Measurements from ENCODE around the gene SHPK. TPM values are rescaled to one million over a fixed set of nuclear protein-coding genes. Genes with fewer than 3 reads are reported as not detected.

SHPK gene
- total and polyA plus RNA-seq, 9 of the 15 experiments (the other 6 are each of a cell fraction or from before 2014, with no cell fraction given), result 2.5 to 16.3 (median 11.8) TPM

GRCh38 chr17:3589784-3590183 lies 46.3 kb downstream of the SHPK start (continued):
- TF ChIP-seq ZBTB12 (CRISPR knock-in tag; IDR thresholded peaks at IDR 0.05), result no peak
- TF ChIP-seq CTCFL (IDR thresholded peaks at IDR 0.05; ENCODE audit: borderline replicate concordance, insufficient read depth, low read depth, low read length, poor library complexity, severe bottlenecking), result no peak
- TF ChIP-seq SMAD1 (IDR thresholded peaks at IDR 0.05; ENCODE audit: low read depth, low read length, partially characterized antibody), result no peak
- no peak for TF ChIP-seq MAX (CRISPR knock-in tag; IDR thresholded peaks at IDR 0.05)
- TF ChIP-seq ETS1 (conservative IDR thresholded peaks at IDR 0.05; ENCODE audit: control insufficient read depth, low read depth, low read length), result no peak
- no peak for TF ChIP-seq ZBTB26 (CRISPR knock-in tag; IDR thresholded peaks at IDR 0.05)

Data from K562 (cell line).